HL-60 (cell line): ENCODE measurements around the gene FAM222B.

Experiments used
- CTCF ChIP-seq: IDR thresholded peaks from one replicate; pipeline ENCODE4 v1.5.1; 2011; ENCODE audit warnings: low read length, control low read depth, inconsistent platforms; ENCODE audit not compliant: insufficient read depth
- GABPA ChIP-seq: IDR thresholded peaks from 2 replicates; pipeline ENCODE4 v1.6.1; 2012; ENCODE audit warnings: low read depth
- SPI1 ChIP-seq: IDR thresholded peaks from 2 replicates; pipeline ENCODE4 v1.6.1; 2012; ENCODE audit warnings: low read depth, mild to moderate bottlenecking, borderline replicate concordance

- TF ChIP-seq CTCF (no peak), GABPA (no peak), SPI1 (no peak)
These were observed 95.4 kb downstream of the FAM222B start for GRCh38 chr17:28747051-28747691.
